Testis (tissue), 2 donors: ENCODE results near the gene FAM177A1.

Experiments used
- CTCF ChIP-seq, 3 experiments: fragments of 450-650 bp in 2 of 3; fragments of 200-600 bp in 1 of 3; sonication (generic) in 1 of 3; IDR thresholded peaks; one replicate each; pipeline ENCODE4 v1.5.1; 2016 to 2019; ENCODE audit warnings: antibody characterized with exemption in 3 of 3, mild to moderate bottlenecking in 2 of 3, moderate library complexity in 1 of 3
- POLR2A ChIP-seq: fragments of 450-650 bp; IDR thresholded peaks from one replicate; pipeline ENCODE4 v1.6.1; 2017; ENCODE audit warnings: antibody characterized with exemption, mild to moderate bottlenecking, moderate library complexity

DNA sequence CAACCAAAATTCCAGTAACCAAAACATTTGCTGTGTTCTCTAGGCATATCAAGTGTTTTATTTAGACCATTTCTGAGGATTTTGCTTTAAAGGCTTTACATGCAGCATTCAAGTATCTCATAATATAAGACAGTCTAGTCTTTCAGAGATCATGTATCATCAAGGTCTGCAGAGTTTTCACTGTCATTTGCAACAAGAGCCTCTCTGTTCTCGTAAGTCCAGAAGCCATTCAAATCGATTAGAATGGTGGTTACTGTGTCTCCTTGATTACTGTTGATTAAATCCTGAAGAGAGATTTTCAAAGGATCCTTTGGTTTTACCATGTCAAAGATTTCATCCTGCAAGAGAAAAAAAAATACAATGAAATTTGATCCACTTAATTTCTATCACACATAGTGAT, 39.4 kb downstream of the FAM177A1 start:
- TF ChIP-seq CTCF (IDR thresholded peaks at IDR 0.05) = no peak
- no peak for TF ChIP-seq POLR2A
